Measurements from ENCODE around the gene MZT2B.
"Not testable (repeated sequence)": the region's sequence is repeated elsewhere in the genome, so short reads cannot be mapped to it uniquely, and the experiment has no call there.

MZT2B gene

GRCh38 chr2:130169896-130170295 lies 12.2 kb upstream of the MZT2B start:
- DNase-seq (ENCODE audit: low read depth in 4 of 4, low spot score in 1 of 4), result no peak

GRCh38 chr2:130174866-130175265 lies 7.2 kb upstream of the MZT2B start:
- not testable (repeated sequence) for DNase-seq (ENCODE audit: low read depth in 4 of 4, low spot score in 1 of 4)

GRCh38 chr2:130180404-130181324 lies 1.4 kb upstream of the MZT2B start:
- DNase-seq (ENCODE audit: low read depth in 4 of 4, low spot score in 1 of 4), result not testable (repeated sequence)

GRCh38 chr2:130181325-130181879 lies 660 bp upstream of the MZT2B start, which contains the start of gene SMPD4:
TSS of gene SMPD4 (minus strand) at chr2:130181602. CDS start at chr2:130176592, 5,010 bp downstream.
- DNase-seq (ENCODE audit: low read depth in 4 of 4, low spot score in 1 of 4), result peak; percentile 92 to 98 (median 96)

- DNase-seq (ENCODE audit: low read depth in 4 of 4, low spot score in 1 of 4), result not testable (repeated sequence)
Measured at GRCh38 chr2:130182826-130183511, 907 bp downstream of the MZT2B start.

- DNase-seq (ENCODE audit: low read depth in 4 of 4, low spot score in 1 of 4), result no peak
Measured at GRCh38 chr2:130183512-130184373, 1.7 kb downstream of the MZT2B start.

- no peak for DNase-seq (ENCODE audit: low read depth in 4 of 4, low spot score in 1 of 4)
Measured at GRCh38 chr2:130185436-130185835, 3.4 kb downstream of the MZT2B start.

- DNase-seq (ENCODE audit: low read depth in 4 of 4, low spot score in 1 of 4), result no peak
Measured at GRCh38 chr2:130185896-130186295, 3.8 kb downstream of the MZT2B start.

- DNase-seq (ENCODE audit: low read depth in 4 of 4, low spot score in 1 of 4), result no peak
Measured at GRCh38 chr2:130186391-130186790, 4.3 kb downstream of the MZT2B start.

- no peak for DNase-seq (ENCODE audit: low read depth in 4 of 4, low spot score in 1 of 4)
Measured at GRCh38 chr2:130187268-130187667, 5.2 kb downstream of the MZT2B start.

- DNase-seq (ENCODE audit: low read depth in 4 of 4, low spot score in 1 of 4), result not testable (repeated sequence)
Measured at GRCh38 chr2:130187859-130188792, 6.1 kb downstream of the MZT2B start.

- DNase-seq (ENCODE audit: low read depth in 4 of 4, low spot score in 1 of 4), result not testable (repeated sequence)
Measured at GRCh38 chr2:130188958-130189357, 6.9 kb downstream of the MZT2B start.

GRCh38 chr2:130190237-130190636 lies 8.2 kb downstream of the MZT2B start:
- no peak for DNase-seq (ENCODE audit: low read depth in 4 of 4, low spot score in 1 of 4)

GRCh38 chr2:130191319-130191718 lies 9.3 kb downstream of the MZT2B start:
- not testable (repeated sequence) for DNase-seq (ENCODE audit: low read depth in 4 of 4, low spot score in 1 of 4)

- not testable (repeated sequence) for DNase-seq (ENCODE audit: low read depth in 4 of 4, low spot score in 1 of 4)
Measured at GRCh38 chr2:130192451-130192850, 10.4 kb downstream of the MZT2B start.

- DNase-seq (ENCODE audit: low read depth in 4 of 4, low spot score in 1 of 4), result not testable (repeated sequence)
Measured at GRCh38 chr2:130193824-130194223, 11.8 kb downstream of the MZT2B start.

GRCh38 chr2:130195089-130195635 lies 13.1 kb downstream of the MZT2B start:
- DNase-seq (ENCODE audit: low read depth in 4 of 4, low spot score in 1 of 4), result not testable (repeated sequence)

- DNase-seq (ENCODE audit: low read depth in 4 of 4, low spot score in 1 of 4), result not testable (repeated sequence)
Measured at GRCh38 chr2:130196052-130196451, 14.0 kb downstream of the MZT2B start.

GRCh38 chr2:130198343-130198742 lies 16.3 kb downstream of the MZT2B start, which contains the start of gene TUBA3E:
TSS of gene TUBA3E (minus strand) at chr2:130198439. CDS start at chr2:130198360, 79 bp downstream.
- DNase-seq (ENCODE audit: low read depth in 4 of 4, low spot score in 1 of 4), result no peak

All from stimulated activated CD4-positive, alpha-beta T cell treated with anti-CD3 and anti-CD28 coated beads, Interleukin-1b, Interleukin-23, amount 100 ng/mL, for 24 hours (primary cell).